Osteoblast (primary cell): Measurements from ENCODE around the gene RUNDC3A. TPM values are rescaled to one million over a fixed set of nuclear protein-coding genes. Genes with fewer than 3 reads are reported as not detected.
"Not testable (repeated sequence)": the region's sequence is repeated elsewhere in the genome, so short reads cannot be mapped to it uniquely, and the experiment has no call there.

Experiments used
- DNase-seq: peaks from one replicate; pipeline ENCODE4 v3.0.0; 2011; ENCODE audit warnings: low spot score, mixed read lengths; ENCODE audit not compliant: insufficient read length; ENCODE audit errors: missing footprints
- H2AFZ ChIP-seq: 2 replicates; pipeline ENCODE4 v1.6.0; 2011; ENCODE audit warnings: mild to moderate bottlenecking, low read length
- H3K27ac ChIP-seq: 2 replicates; pipeline ENCODE4 v1.5.1; 2011; ENCODE audit warnings: mild to moderate bottlenecking, low read depth, low read length, moderate library complexity
- H3K27me3 ChIP-seq: 2 replicates; pipeline ENCODE4 v1.6.0; 2012; ENCODE audit warnings: mild to moderate bottlenecking, control low read depth, inconsistent platforms, low read length, moderate library complexity; ENCODE audit not compliant: insufficient read depth
- H3K36me3 ChIP-seq: 2 replicates; pipeline ENCODE4 v1.5.1; 2011; ENCODE audit warnings: mild to moderate bottlenecking, low read length, control low read depth, moderate library complexity; ENCODE audit not compliant: insufficient read depth
- H3K4me1 ChIP-seq: 2 replicates; pipeline ENCODE4 v1.5.1; 2011; ENCODE audit warnings: mild to moderate bottlenecking, low read length, control low read depth, moderate library complexity; ENCODE audit not compliant: insufficient read depth
- H3K4me2 ChIP-seq: 2 replicates; pipeline ENCODE4 v1.6.0; 2011; ENCODE audit warnings: mild to moderate bottlenecking, low read length; ENCODE audit not compliant: insufficient read depth
- H3K4me3 ChIP-seq: fragments of 200-600 bp; sonication (generic); 3 replicates; pipeline ENCODE4 v1.5.1; 2012; ENCODE audit warnings: mild to moderate bottlenecking, low read length, inconsistent platforms; ENCODE audit not compliant: insufficient read depth
- H3K79me2 ChIP-seq: 2 replicates; pipeline ENCODE4 v1.6.0; 2012; ENCODE audit warnings: mild to moderate bottlenecking, low read length, control low read depth, inconsistent platforms; ENCODE audit not compliant: insufficient read depth
- H3K9me3 ChIP-seq: 2 replicates; pipeline ENCODE4 v1.5.1; 2011; ENCODE audit warnings: low read depth, low read length, control low read depth
- H4K20me1 ChIP-seq: 2 replicates; pipeline ENCODE4 v1.6.0; 2012; ENCODE audit warnings: mild to moderate bottlenecking, low read length, control low read depth; ENCODE audit not compliant: insufficient read depth
- CTCF ChIP-seq: IDR thresholded peaks from 2 replicates; pipeline ENCODE4 v1.5.1; 2011; ENCODE audit warnings: mild to moderate bottlenecking, low read depth, low read length, moderate library complexity; ENCODE audit errors: extremely low read depth
- total RNA-seq: library from RNA; depleted of rRNA; stranded (reverse); fragments of >200 nt; gene quantifications from 2 replicates; pipeline ENCODE4 v1.2.3, GENCODE V29; 2012

The RUNDC3A gene
- total RNA-seq, 1 donor, result not detected

- Histone ChIP-seq H3K4me2 (no peak overlapping the region), H3K27ac (no peak overlapping the region), H3K27me3 (peaks cover 6% of the 10 kb centered on the region), H3K79me2 (no peaks in the 10 kb centered on the region), H3K4me1 (no peaks in the 10 kb centered on the region), H3K9me3 (no peaks in the 10 kb centered on the region), H3K36me3 (no peaks in the 10 kb centered on the region), H3K4me3 (no peak overlapping the region), H4K20me1 (no peaks in the 10 kb centered on the region), H2AFZ (no peak overlapping the region)
- no peak for TF ChIP-seq CTCF
- DNase-seq, result no peak
Observed at GRCh38 chr17:44335564-44335963, 27.2 kb downstream of the RUNDC3A start.

- DNase-seq, result peak; percentile 10
- H2AFZ ChIP-seq, result no peak overlapping the region
- H4K20me1 ChIP-seq, result no peaks in the 10 kb centered on the region
- no peak overlapping the region for H3K4me3 ChIP-seq
- no peaks in the 10 kb centered on the region for H3K4me1 ChIP-seq
- H3K27ac ChIP-seq, result no peak overlapping the region
- H3K36me3 ChIP-seq, result no peaks in the 10 kb centered on the region
- no peak overlapping the region for H3K4me2 ChIP-seq
- H3K79me2 ChIP-seq, result no peaks in the 10 kb centered on the region
- H3K9me3 ChIP-seq, result no peaks in the 10 kb centered on the region
- TF ChIP-seq CTCF, result no peak
- H3K27me3 ChIP-seq, result peaks cover 6% of the 10 kb centered on the region
Observed at GRCh38 chr17:44335968-44336367, 27.6 kb downstream of the RUNDC3A start.

- H3K79me2 ChIP-seq, result no peaks in the 10 kb centered on the region
- no peaks in the 10 kb centered on the region for H3K9me3 ChIP-seq
- no peaks in the 10 kb centered on the region for H3K4me1 ChIP-seq
- TF ChIP-seq CTCF, result no peak
- H3K4me3 ChIP-seq, result no peak overlapping the region
- H3K36me3 ChIP-seq, result no peaks in the 10 kb centered on the region
- H3K27me3 ChIP-seq, result peaks cover 6% of the 10 kb centered on the region
- DNase-seq, result peak; percentile 41
- no peak overlapping the region for H2AFZ ChIP-seq
- no peak overlapping the region for H3K4me2 ChIP-seq
- H3K27ac ChIP-seq, result no peak overlapping the region
- no peaks in the 10 kb centered on the region for H4K20me1 ChIP-seq
Observed at GRCh38 chr17:44338702-44339101, 30.3 kb downstream of the RUNDC3A start.

GRCh38 chr17:44340553-44340952 is 32.2 kb downstream of the RUNDC3A start:
- H3K79me2 ChIP-seq, H3K36me3 ChIP-seq, H3K27ac ChIP-seq, H3K4me2 ChIP-seq, H4K20me1 ChIP-seq, H3K27me3 ChIP-seq, H3K4me1 ChIP-seq, H3K4me3 ChIP-seq, DNase-seq, H3K9me3 ChIP-seq, H2AFZ ChIP-seq: not testable (repeated sequence)
